ENCODE measurements around the gene TPRG1.

Gene TPRG1

DNA sequence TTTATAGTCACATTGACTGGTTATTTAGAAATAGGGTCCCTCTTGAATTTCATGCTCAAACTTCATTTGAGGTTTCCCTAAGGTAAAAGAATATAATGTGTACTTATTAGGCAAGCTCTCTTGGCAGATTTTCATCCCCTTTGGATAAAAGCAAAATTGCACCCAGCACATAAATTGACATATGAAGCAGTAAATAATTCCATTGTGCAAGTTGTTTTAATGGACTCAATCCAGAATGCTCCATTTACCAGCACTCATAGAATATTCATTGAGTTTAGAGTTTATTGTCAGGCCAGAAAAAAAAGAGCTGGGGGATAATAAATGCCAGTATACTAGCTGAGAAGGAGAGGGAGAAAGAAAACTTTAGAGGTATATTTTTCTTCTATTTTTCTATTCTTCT lies 136.8 kb downstream of the TPRG1 start:
- TF ChIP-seq, protein P1, sequence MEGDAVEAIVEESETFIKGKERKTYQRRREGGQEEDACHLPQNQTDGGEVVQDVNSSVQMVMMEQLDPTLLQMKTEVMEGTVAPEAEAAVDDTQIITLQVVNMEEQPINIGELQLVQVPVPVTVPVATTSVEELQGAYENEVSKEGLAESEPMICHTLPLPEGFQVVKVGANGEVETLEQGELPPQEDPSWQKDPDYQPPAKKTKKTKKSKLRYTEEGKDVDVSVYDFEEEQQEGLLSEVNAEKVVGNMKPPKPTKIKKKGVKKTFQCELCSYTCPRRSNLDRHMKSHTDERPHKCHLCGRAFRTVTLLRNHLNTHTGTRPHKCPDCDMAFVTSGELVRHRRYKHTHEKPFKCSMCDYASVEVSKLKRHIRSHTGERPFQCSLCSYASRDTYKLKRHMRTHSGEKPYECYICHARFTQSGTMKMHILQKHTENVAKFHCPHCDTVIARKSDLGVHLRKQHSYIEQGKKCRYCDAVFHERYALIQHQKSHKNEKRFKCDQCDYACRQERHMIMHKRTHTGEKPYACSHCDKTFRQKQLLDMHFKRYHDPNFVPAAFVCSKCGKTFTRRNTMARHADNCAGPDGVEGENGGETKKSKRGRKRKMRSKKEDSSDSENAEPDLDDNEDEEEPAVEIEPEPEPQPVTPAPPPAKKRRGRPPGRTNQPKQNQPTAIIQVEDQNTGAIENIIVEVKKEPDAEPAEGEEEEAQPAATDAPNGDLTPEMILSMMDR (IDR thresholded peaks at IDR 0.05; ENCODE audit: poor library complexity, severe bottlenecking), result no peak
- peaks cover 47% of the 10 kb centered on the region for H3K4me1 ChIP-seq (ENCODE audit: insufficient read depth, poor library complexity, severe bottlenecking)
- H3K27me3 ChIP-seq (ENCODE audit: insufficient read depth, poor library complexity, severe bottlenecking), result no peaks in the 10 kb centered on the region
- no peak for ATAC-seq (ENCODE audit: low read depth)
- no peak overlapping the region for H3K4me3 ChIP-seq (ENCODE audit: severe bottlenecking)
- no peaks in the 10 kb centered on the region for H3K9me3 ChIP-seq (ENCODE audit: severe bottlenecking)
- H3K36me3 ChIP-seq (ENCODE audit: low read depth), result no peaks in the 10 kb centered on the region
- no peak for DNase-seq (ENCODE audit: low spot score)
- peak overlapping the region; percentile 47 for H3K27ac ChIP-seq (ENCODE audit: poor library complexity, severe bottlenecking)

GRCh38 chr3:189309400-189309975 lies 137.7 kb downstream of the TPRG1 start:
- Histone ChIP-seq H3K27me3 (ENCODE audit: insufficient read depth, poor library complexity, severe bottlenecking) (no peaks in the 10 kb centered on the region), H3K4me3 (ENCODE audit: severe bottlenecking) (no peak overlapping the region), H3K9me3 (ENCODE audit: severe bottlenecking) (no peaks in the 10 kb centered on the region), H3K27ac (ENCODE audit: poor library complexity, severe bottlenecking) (peak overlapping the region; percentile 47), H3K4me1 (ENCODE audit: insufficient read depth, poor library complexity, severe bottlenecking) (peaks cover 39% of the 10 kb centered on the region), H3K36me3 (ENCODE audit: low read depth) (no peaks in the 10 kb centered on the region)
- ATAC-seq (ENCODE audit: low read depth) (peak; percentile 76), DNase-seq (ENCODE audit: low spot score) (no peak)
- TF ChIP-seq, protein P1 (IDR thresholded peaks at IDR 0.05; ENCODE audit: poor library complexity, severe bottlenecking), result no peak

- no peak for DNase-seq (ENCODE audit: low spot score)
- no peak overlapping the region for H3K4me3 ChIP-seq (ENCODE audit: severe bottlenecking)
- TF ChIP-seq, protein P1 (IDR thresholded peaks at IDR 0.05; ENCODE audit: poor library complexity, severe bottlenecking), result no peak
Observed at GRCh38 chr3:189311521-189311920, 139.8 kb downstream of the TPRG1 start.

GRCh38 chr3:189312866-189313265 lies 141.1 kb downstream of the TPRG1 start:
- DNase-seq (ENCODE audit: low spot score), result no peak
- H3K27ac ChIP-seq (ENCODE audit: poor library complexity, severe bottlenecking), result no peak overlapping the region
- no peaks in the 10 kb centered on the region for H3K36me3 ChIP-seq (ENCODE audit: low read depth)
- no peak overlapping the region for H3K4me3 ChIP-seq (ENCODE audit: severe bottlenecking)
- TF ChIP-seq, protein P1 (IDR thresholded peaks at IDR 0.05; ENCODE audit: poor library complexity, severe bottlenecking), result no peak
- no peaks in the 10 kb centered on the region for H3K9me3 ChIP-seq (ENCODE audit: severe bottlenecking)
- H3K27me3 ChIP-seq (ENCODE audit: insufficient read depth, poor library complexity, severe bottlenecking), result no peaks in the 10 kb centered on the region
- H3K4me1 ChIP-seq (ENCODE audit: insufficient read depth, poor library complexity, severe bottlenecking), result peaks cover 38% of the 10 kb centered on the region
- no peak for ATAC-seq (ENCODE audit: low read depth)

More at GRCh38 chr3:189311521-189311920, 139.8 kb downstream of the TPRG1 start:
- no peaks in the 10 kb centered on the region for H3K9me3 ChIP-seq (ENCODE audit: severe bottlenecking)
- ATAC-seq (ENCODE audit: low read depth), result no peak
- H3K36me3 ChIP-seq (ENCODE audit: low read depth), result no peaks in the 10 kb centered on the region
- H3K27ac ChIP-seq (ENCODE audit: poor library complexity, severe bottlenecking), result no peak overlapping the region
- no peaks in the 10 kb centered on the region for H3K27me3 ChIP-seq (ENCODE audit: insufficient read depth, poor library complexity, severe bottlenecking)
- H3K4me1 ChIP-seq (ENCODE audit: insufficient read depth, poor library complexity, severe bottlenecking), result peaks cover 33% of the 10 kb centered on the region

DNA sequence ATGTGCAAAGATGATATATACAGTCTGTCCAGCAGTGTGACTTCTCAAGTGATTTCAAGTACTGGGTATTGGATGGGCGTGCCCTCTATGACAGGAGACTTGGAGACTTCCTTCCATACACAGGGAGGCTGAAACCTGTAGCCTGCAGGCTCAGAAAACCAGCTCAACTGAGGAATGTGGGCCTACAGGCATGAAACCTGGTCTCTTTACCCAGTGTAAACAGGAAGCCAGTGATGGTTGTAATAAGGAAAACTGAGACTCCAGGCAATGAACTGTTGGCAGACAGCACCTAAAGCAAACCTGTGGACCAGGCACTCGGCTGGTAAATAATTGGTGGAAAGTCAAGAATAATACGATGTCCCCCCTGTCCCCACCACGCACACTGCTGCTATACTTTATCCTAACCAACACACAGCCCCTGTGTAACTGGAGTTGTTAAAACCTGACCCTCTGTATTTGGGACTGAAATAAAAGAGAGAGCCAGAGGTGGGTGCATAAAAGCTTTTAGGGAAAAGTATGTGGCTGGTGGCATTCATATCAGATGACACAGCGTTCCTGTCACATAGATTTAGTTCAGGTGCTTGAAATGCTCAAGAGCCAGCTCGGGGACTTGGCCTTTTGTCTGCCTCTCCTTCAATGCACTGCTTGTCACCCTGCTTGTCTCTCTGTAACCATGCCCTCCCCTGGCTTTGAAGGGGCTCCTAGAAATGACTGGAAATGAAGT lies 144.7 kb downstream of the TPRG1 start:
- Histone ChIP-seq H3K9me3 (ENCODE audit: severe bottlenecking) (no peaks in the 10 kb centered on the region), H3K27me3 (ENCODE audit: insufficient read depth, poor library complexity, severe bottlenecking) (no peaks in the 10 kb centered on the region), H3K27ac (ENCODE audit: poor library complexity, severe bottlenecking) (peak overlapping the region; percentile 46), H3K36me3 (ENCODE audit: low read depth) (no peaks in the 10 kb centered on the region), H3K4me3 (ENCODE audit: severe bottlenecking) (no peak overlapping the region), H3K4me1 (ENCODE audit: insufficient read depth, poor library complexity, severe bottlenecking) (peaks cover 27% of the 10 kb centered on the region)
- TF ChIP-seq, protein P1 (IDR thresholded peaks at IDR 0.05; ENCODE audit: poor library complexity, severe bottlenecking), result no peak
- ATAC-seq (ENCODE audit: low read depth) (peak; percentile 94), DNase-seq (ENCODE audit: low spot score) (no peak)

All from RWPE2 (cell line).